Adrenal gland (tissue), 12 donors: ENCODE measurements around the gene HEXB. TPM values are rescaled to one million over a fixed set of nuclear protein-coding genes. Genes with fewer than 3 reads are reported as not detected.

Experiments
- DNase-seq, 7 donors: peaks; one replicate each; pipeline ENCODE4 v3.0.0-alpha.2; 2019 to 2020
- H3K27ac ChIP-seq, 5 donors: fragments of 200-600 bp; sonication (generic) in 4 of 5; 1 replicate in 3 of 5; 2 replicates in 2 of 5; pipeline versions ENCODE4 v1.5.1 to v1.8.0; 2016 to 2020; ENCODE audit warnings: mild to moderate bottlenecking in 1 of 5
- H3K27me3 ChIP-seq: fragments of 200-600 bp; 2 replicates; pipeline ENCODE4 v1.8.0; 2021
- H3K36me3 ChIP-seq, 2 donors: fragments of 200-600 bp; replicated peaks in 1 of 2; 1 replicate in 1 of 2; 2 replicates in 1 of 2; pipeline versions ENCODE4 v1.5.1 to v1.8.0; 2018 to 2022
- H3K4me1 ChIP-seq, 2 donors: fragments of 200-600 bp; replicated peaks in 1 of 2; 1 replicate in 1 of 2; 2 replicates in 1 of 2; pipeline versions ENCODE4 v1.5.1 to v1.8.0; 2018 to 2021
- H3K4me3 ChIP-seq, 4 donors: fragments of 200-600 bp; sonication (generic) in 3 of 4; one replicate each; pipeline ENCODE4 v1.5.1; 2016 to 2018
- H3K9me3 ChIP-seq, 3 donors: fragments of 200-600 bp; sonication (generic) in 1 of 3; replicated peaks in 1 of 3; 1 replicate in 2 of 3; 2 replicates in 1 of 3; pipeline versions ENCODE4 v1.5.1 to v1.8.0; 2016 to 2021
- POLR2A ChIP-seq, 2 donors: fragments of 450-650 bp; IDR thresholded peaks; one replicate each; pipeline ENCODE4 v1.6.1; 2017; ENCODE audit warnings: antibody characterized with exemption in 2 of 2, mild to moderate bottlenecking in 2 of 2, moderate library complexity in 1 of 2
- WGBS, 4 donors: extraction: QIAGEN DNeasy Blood & Tissue Kit in 2 of 4; methylation state at CpG; one replicate each; pipeline versions ENCODE4 v1.1.5 to v1.1.7; 2013 to 2017; 5-methylcytosine and 5-hydroxymethylcytosine counted together
- intact Hi-C, 2 donors: fragments of 100-400 bp; cut with DNase I; formaldehyde crosslinking; loops; one replicate each; pipeline versions ENCODE4 v1.14.1 to v1.15.0; 2022 to 2023
- polyA plus RNA-seq, 3 donors: library from polyadenylated mRNA; stranded (reverse); fragments of 200-250 nt in 2 of 3; fragments of 350-450 nt in 1 of 3; fragmentation: Illumina TruSeq in 1 of 3; extraction: RNeasy Lipid Tissue Mini Kit (QIAGEN cat#74804) in 1 of 3; gene quantifications; one replicate each; pipeline ENCODE4 v1.2.3, GENCODE V29; 2013 to 2014
- small RNA-seq, 2 donors: library from RNA; depleted of rRNA; stranded (forward); fragments of <200 nt; gene quantifications; one replicate each; pipeline ENCODE3, GENCODE V24; 2016
- total RNA-seq, 9 donors: library from RNA; depleted of rRNA in 4 of 9; stranded (reverse); fragments of >200 nt in 4 of 9; fragments of 120-200 nt in 1 of 9; fragmentation: NEBNext Ultra II Directional in 1 of 9; extraction: Animal tissue kit (Norgen Biotek cat#: 25700) in 1 of 9; gene quantifications; one replicate each; pipeline versions ENCODE4 v1.1.0 to v1.2.4, GENCODE V29; 2013 to 2023
- TF ChIP-seq, protein P1 (sequence below), 6 experiments: fragments of 450-650 bp in 4 of 6; fragments of 200-600 bp in 2 of 6; sonication (generic) in 1 of 6; IDR thresholded peaks; 1 replicate in 5 of 6; 2 replicates in 1 of 6; pipeline versions ENCODE4 v1.5.1 to v1.8.0; 2016 to 2021; ENCODE audit warnings: antibody characterized with exemption in 6 of 6, mild to moderate bottlenecking in 2 of 6, moderate library complexity in 1 of 6
- donor health status: healthy with polysubstance abuse.
- donor health status: Bipolar disorder and iron deficiency.
- donor health status: DM: yes; HTN: yes; CAD: no.
- donor health status: DM: no; HTN: no; CAD: no.
- donor health status: DM: no; HTN: no; CAD: no.
- donor health status: DM: yes; HTN: yes; CAD: no.

HEXB gene
- total and polyA plus RNA-seq, 12 donors: 92.0 to 216 (median 128) TPM

DNA sequence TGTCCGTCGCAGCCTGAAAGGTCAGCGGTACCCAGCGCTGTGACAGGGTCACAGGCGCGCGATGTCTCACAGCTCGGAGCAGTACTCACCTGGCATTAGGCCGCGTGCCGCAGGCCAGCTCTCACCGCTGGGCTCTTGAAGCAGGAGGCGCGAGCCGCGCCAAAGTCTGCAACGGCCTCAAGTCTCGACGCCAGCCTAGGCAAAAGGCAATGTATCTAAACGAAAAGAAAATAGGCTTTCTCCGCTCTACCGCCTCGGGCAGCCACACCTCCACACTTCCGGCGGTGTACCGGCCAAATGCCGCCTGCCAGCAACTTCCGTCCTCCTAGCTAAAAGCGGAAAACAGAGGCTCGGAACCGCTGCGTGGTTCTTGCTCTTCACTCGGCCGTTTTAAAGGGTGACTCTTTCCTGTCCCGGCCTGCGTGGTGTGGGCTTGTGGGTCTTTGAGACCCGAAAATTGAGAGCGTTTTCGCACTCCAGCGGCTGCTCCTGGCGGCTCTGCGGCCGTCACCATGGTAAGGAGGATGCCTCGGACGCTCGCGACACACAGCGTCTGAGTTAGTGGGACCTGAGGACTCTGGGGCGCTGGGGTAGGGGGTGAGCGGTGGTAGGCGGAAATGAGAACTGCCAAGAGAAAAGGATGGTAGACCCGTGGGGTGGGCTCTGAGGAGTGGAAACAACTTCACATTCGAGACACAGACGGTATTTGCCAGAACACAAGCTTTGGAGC lies 82.0 kb downstream of the HEXB start, which contains the start of the genes GFM2 and NSA2:
TSS of gene GFM2 (minus strand) at position 269 of the 730 bp plus-strand sequence. CDS start 3,375 bp downstream, outside the sequence.
TSS of gene NSA2 (plus strand) at position 401 of the 730 bp plus-strand sequence. CDS start at position 513, 112 bp downstream.
- H3K36me3 ChIP-seq: peaks cover 0 to 31% of the 10 kb centered on the region in 2 donors
- DNase-seq: peak; percentile 92 to 96 (median 93)
- H3K9me3 ChIP-seq: no peaks in the 10 kb centered on the region
- intact Hi-C loops: loop anchor here (10.0 kb wide), 2 partner anchors 92 to 148 kb away; no protein-coding TSS in a partner anchor
- WGBS, 4 donors: 0 to 1% (median 1%) methylated on average over 23 to 54 of the region's 54 CpGs
- peaks cover 9 to 23% of the 10 kb centered on the region in 2 donors for H3K4me1 ChIP-seq
- peak within 1 kb of the TSS; percentile 25 to 80 (median 57) for H3K27ac ChIP-seq
- H3K27me3 ChIP-seq: no peaks in the 10 kb centered on the region
- TF ChIP-seq POLR2A (IDR thresholded peaks at IDR 0.05): no peak
- TF ChIP-seq, protein P1, sequence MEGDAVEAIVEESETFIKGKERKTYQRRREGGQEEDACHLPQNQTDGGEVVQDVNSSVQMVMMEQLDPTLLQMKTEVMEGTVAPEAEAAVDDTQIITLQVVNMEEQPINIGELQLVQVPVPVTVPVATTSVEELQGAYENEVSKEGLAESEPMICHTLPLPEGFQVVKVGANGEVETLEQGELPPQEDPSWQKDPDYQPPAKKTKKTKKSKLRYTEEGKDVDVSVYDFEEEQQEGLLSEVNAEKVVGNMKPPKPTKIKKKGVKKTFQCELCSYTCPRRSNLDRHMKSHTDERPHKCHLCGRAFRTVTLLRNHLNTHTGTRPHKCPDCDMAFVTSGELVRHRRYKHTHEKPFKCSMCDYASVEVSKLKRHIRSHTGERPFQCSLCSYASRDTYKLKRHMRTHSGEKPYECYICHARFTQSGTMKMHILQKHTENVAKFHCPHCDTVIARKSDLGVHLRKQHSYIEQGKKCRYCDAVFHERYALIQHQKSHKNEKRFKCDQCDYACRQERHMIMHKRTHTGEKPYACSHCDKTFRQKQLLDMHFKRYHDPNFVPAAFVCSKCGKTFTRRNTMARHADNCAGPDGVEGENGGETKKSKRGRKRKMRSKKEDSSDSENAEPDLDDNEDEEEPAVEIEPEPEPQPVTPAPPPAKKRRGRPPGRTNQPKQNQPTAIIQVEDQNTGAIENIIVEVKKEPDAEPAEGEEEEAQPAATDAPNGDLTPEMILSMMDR (IDR thresholded peaks at IDR 0.05): no peak
- peak within 1 kb of the TSS; percentile 61 to 86 (median 74) for H3K4me3 ChIP-seq

DNA sequence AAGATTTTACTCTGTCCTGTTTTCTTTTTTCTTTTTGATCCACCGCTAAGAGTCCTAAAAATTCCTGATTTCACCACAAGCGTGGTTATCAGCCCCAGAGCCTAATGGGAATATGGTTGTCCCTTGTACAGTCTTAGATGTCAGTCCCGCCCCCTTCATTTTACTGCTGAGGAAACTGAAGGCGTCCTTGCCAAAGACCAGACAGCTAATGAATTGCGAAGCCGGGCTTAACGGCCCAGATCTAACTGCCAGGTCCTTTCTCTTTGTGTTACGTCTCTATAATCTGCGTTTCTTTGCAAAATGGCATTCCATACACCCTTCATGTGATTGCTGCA lies 82.5 kb downstream of the HEXB start:
- 0 to 1% (median 1%) methylated on average over 9 of the region's 9 CpGs for WGBS, 4 donors
- H3K4me1 ChIP-seq: peaks cover 9 to 23% of the 10 kb centered on the region in 2 donors
- H3K27ac ChIP-seq: peak overlapping the region in 4 of 5 donors; percentile 54 to 80 (median 64)
- TF ChIP-seq, protein P1 (IDR thresholded peaks at IDR 0.05): no peak
- TF ChIP-seq POLR2A (IDR thresholded peaks at IDR 0.05): no peak
- no peaks in the 10 kb centered on the region for H3K27me3 ChIP-seq
- H3K9me3 ChIP-seq: no peaks in the 10 kb centered on the region
- peak overlapping the region; percentile 53 to 86 (median 70) for H3K4me3 ChIP-seq
- intact Hi-C loops: loop anchor here (10.0 kb wide), 2 partner anchors 93 to 147 kb away; no protein-coding TSS in a partner anchor
- DNase-seq: peak; percentile 21 to 72 (median 50)
- peaks cover 0 to 37% of the 10 kb centered on the region in 2 donors for H3K36me3 ChIP-seq

Small RNAs within 50 kb of the gene (small RNA-seq; reads per million reads assigned to genes)
- 0 reads per million in 2 donors for gene RNU6-658P

Other genes with a start within 250 kb of the HEXB start
- gene ENC1, start 44.5 kb upstream of the HEXB start, total RNA-seq: 10 to 100 TPM in 3 of 9 donors, 1 to 10 TPM in 6; 2.1 to 48.7 (median 5.1) TPM
- 1 to 10 TPM; 2.7 to 3.4 (median 2.9) TPM for gene ENC1, start 44.5 kb upstream of the HEXB start, polyA plus RNA-seq
- 10 to 100 TPM; 23.5 to 80.7 (median 35.2) TPM for gene GFM2, start 81.9 kb downstream of the HEXB start, total RNA-seq
- 10 to 100 TPM; 27.7 to 67.7 (median 29.2) TPM for gene GFM2, start 81.9 kb downstream of the HEXB start, polyA plus RNA-seq
- 100 to 1,000 TPM in 4 of 9 donors, 10 to 100 TPM in 5; 55.9 to 165 (median 80.2) TPM for gene NSA2, start 82.0 kb downstream of the HEXB start, total RNA-seq
- 100 to 1,000 TPM in 1 of 3 donors, 10 to 100 TPM in 2; 52.7 to 353 (median 74.0) TPM for gene NSA2, start 82.0 kb downstream of the HEXB start, polyA plus RNA-seq
- gene FAM169A, start 181.2 kb downstream of the HEXB start, total RNA-seq: 10 to 100 TPM in 3 of 9 donors, 1 to 10 TPM in 6; 6.0 to 36.4 (median 7.6) TPM
- gene FAM169A, start 181.2 kb downstream of the HEXB start, polyA plus RNA-seq: 1 to 10 TPM; 1.7 to 9.2 (median 3.4) TPM